Measurements from ENCODE around the gene RELL2.

- TF ChIP-seq YY1 (IDR thresholded peaks at IDR 0.05; ENCODE audit: insufficient read depth, insufficient read length) (no peak), ZNF274 (IDR thresholded peaks at IDR 0.05; ENCODE audit: low read depth, low read length) (no peak), SUZ12 (IDR thresholded peaks at IDR 0.05; ENCODE audit: extremely low read depth, insufficient read depth, insufficient read length) (no peak)
Measured at GRCh38 chr5:141657404-141657803, 20.6 kb downstream of the RELL2 start.

Data from NT2/D1 (cell line).